Neuronal stem cell (in vitro differentiated cells): ENCODE measurements around the gene VENTX.

Experiments
- DNase-seq: peaks from one replicate; pipeline ENCODE4 v3.0.0-alpha.2; 2013; ENCODE audit warnings: low spot score
- H2AFZ ChIP-seq: one replicate; pipeline ENCODE4 v1.6.1; 2013; ENCODE audit warnings: mild to moderate bottlenecking, low read length, inconsistent platforms
- H2AK5ac ChIP-seq: 2 replicates; pipeline ENCODE4 v1.6.1; 2013; ENCODE audit warnings: low read depth, mild to moderate bottlenecking, inconsistent platforms, low read length, moderate library complexity, mixed read lengths
- H2BK120ac ChIP-seq: 2 replicates; pipeline ENCODE4 v1.6.1; 2013; ENCODE audit warnings: low read depth, mild to moderate bottlenecking, inconsistent platforms, low read length, moderate library complexity, mixed read lengths
- H2BK12ac ChIP-seq: one replicate; pipeline ENCODE4 v1.6.1; 2013; ENCODE audit warnings: low read length, inconsistent platforms
- H2BK15ac ChIP-seq: 2 replicates; pipeline ENCODE4 v1.6.1; 2013; ENCODE audit warnings: mild to moderate bottlenecking, low read length, inconsistent platforms, mixed read lengths
- H2BK5ac ChIP-seq: one replicate; pipeline ENCODE4 v1.6.1; 2013; ENCODE audit warnings: inconsistent platforms, mild to moderate bottlenecking, low read length, moderate library complexity
- H3K14ac ChIP-seq: one replicate; pipeline ENCODE4 v1.6.1; 2013; ENCODE audit warnings: low read length, inconsistent platforms
- H3K18ac ChIP-seq: 2 replicates; pipeline ENCODE4 v1.6.1; 2013; ENCODE audit warnings: low read length, inconsistent platforms
- H3K23ac ChIP-seq: 2 replicates; pipeline ENCODE4 v1.6.1; 2013; ENCODE audit warnings: low read depth, mild to moderate bottlenecking, mixed read lengths, low read length, inconsistent platforms; ENCODE audit not compliant: poor library complexity
- H3K27ac ChIP-seq: replicated peaks from 3 replicates; pipeline ENCODE4 v1.5.1; 2013; ENCODE audit warnings: low read length, inconsistent platforms
- H3K27me3 ChIP-seq, 3 experiments: 2 replicates each; pipeline ENCODE4 v1.6.1; 2013; ENCODE audit warnings: low read length in 3 of 3, mild to moderate bottlenecking in 2 of 3, inconsistent platforms in 1 of 3, low read depth in 1 of 3, mixed read lengths in 1 of 3, moderate library complexity in 1 of 3; ENCODE audit not compliant: control insufficient read depth in 3 of 3, insufficient read depth in 3 of 3
- H3K36me3 ChIP-seq, 2 donors: replicated peaks in 1 of 2; 2 replicates each; pipeline ENCODE4 v1.6.1; 2013; ENCODE audit warnings: low read length in 2 of 2; ENCODE audit not compliant: control insufficient read depth in 2 of 2, insufficient read depth in 2 of 2
- H3K4ac ChIP-seq: 2 replicates; pipeline ENCODE4 v1.6.1; 2013; ENCODE audit warnings: inconsistent platforms, mild to moderate bottlenecking, low read length, moderate library complexity
- H3K4me1 ChIP-seq, 2 donors: 1 replicate in 1 of 2; 2 replicates in 1 of 2; pipeline ENCODE4 v1.6.1; 2013; ENCODE audit warnings: low read length in 2 of 2, low read depth in 1 of 2; ENCODE audit not compliant: control insufficient read depth in 2 of 2, insufficient read depth in 1 of 2
- H3K4me2 ChIP-seq: one replicate; pipeline ENCODE4 v1.6.1; 2013; ENCODE audit warnings: mild to moderate bottlenecking, low read length, inconsistent platforms; ENCODE audit not compliant: insufficient read depth, poor library complexity, severe bottlenecking
- H3K4me3 ChIP-seq, 2 donors: 2 replicates each; pipeline ENCODE4 v1.5.1; 2013; ENCODE audit warnings: low read length in 2 of 2, mild to moderate bottlenecking in 2 of 2, inconsistent platforms in 1 of 2, moderate library complexity in 1 of 2
- H3K79me1 ChIP-seq: one replicate; pipeline ENCODE4 v1.6.1; 2013; ENCODE audit warnings: low read depth, mild to moderate bottlenecking, inconsistent platforms, low read length, moderate library complexity
- H3K9ac ChIP-seq: one replicate; pipeline ENCODE4 v1.6.1; 2013; ENCODE audit warnings: mild to moderate bottlenecking, low read depth, low read length, inconsistent platforms; ENCODE audit not compliant: poor library complexity
- H3K9me3 ChIP-seq, 2 donors: replicated peaks in 1 of 2; 2 replicates each; pipeline versions ENCODE3 to v1.6.1; 2013; ENCODE audit warnings: low read length in 2 of 2, mild to moderate bottlenecking in 2 of 2, inconsistent platforms in 1 of 2, low read depth in 1 of 2, mixed read lengths in 1 of 2, moderate library complexity in 1 of 2; ENCODE audit not compliant: control insufficient read depth in 2 of 2, insufficient read depth in 1 of 2
- H4K8ac ChIP-seq: one replicate; pipeline ENCODE4 v1.6.1; 2013; ENCODE audit warnings: low read depth, mild to moderate bottlenecking, inconsistent platforms, low read length, moderate library complexity
- H4K91ac ChIP-seq: one replicate; pipeline ENCODE4 v1.6.1; 2013; ENCODE audit warnings: low read length, low read depth, mild to moderate bottlenecking, inconsistent platforms; ENCODE audit not compliant: poor library complexity
- WGBS, 2 donors: extraction: QIAGEN DNeasy Blood & Tissue Kit; methylation state at CpG; one replicate each; pipeline ENCODE4 v1.1.7; 2013; ENCODE audit warnings: missing lambda C conversion rate in 2 of 2, mixed read lengths in 1 of 2; ENCODE audit not compliant: insufficient read length in 2 of 2, insufficient replicate concordance in 1 of 2; ENCODE audit errors: extremely low coverage in 2 of 2; 5-methylcytosine and 5-hydroxymethylcytosine counted together

Gene VENTX

GRCh38 chr10:133199992-133200611 lies 37.6 kb upstream of the VENTX start:
- H3K14ac ChIP-seq, result no peak overlapping the region
- H4K91ac ChIP-seq, result no peak overlapping the region
- H3K23ac ChIP-seq, result peak overlapping the region; percentile 67
- no CpG with 5 or more reads among the region's 38 CpGs for WGBS, 2 donors
- no peak for DNase-seq
- no peak overlapping the region for H3K4me2 ChIP-seq
- no peak overlapping the region for H2BK12ac ChIP-seq
- H3K36me3 ChIP-seq, result no peaks in the 10 kb centered on the region
- H3K9me3 ChIP-seq, result no peaks in the 10 kb centered on the region
- peak overlapping the region; percentile 30 for H3K9ac ChIP-seq
- H4K8ac ChIP-seq, result no peak overlapping the region
- peak overlapping the region; percentile 39 for H2BK5ac ChIP-seq
- no peak overlapping the region for H2BK120ac ChIP-seq
- H3K79me1 ChIP-seq, result peaks cover 2% of the 10 kb centered on the region
- peaks cover 2 to 4% of the 10 kb centered on the region in 2 donors for H3K4me1 ChIP-seq
- H3K27ac ChIP-seq, result no peak overlapping the region
- peak overlapping the region; percentile 71 for H3K18ac ChIP-seq
- H3K4ac ChIP-seq, result no peak overlapping the region
- no peaks in the 10 kb centered on the region for H3K27me3 ChIP-seq
- H3K4me3 ChIP-seq, result no peak overlapping the region
- no peak overlapping the region for H2AFZ ChIP-seq
- H2BK15ac ChIP-seq, result no peak overlapping the region
- peak overlapping the region; percentile 40 for H2AK5ac ChIP-seq

GRCh38 chr10:133200621-133201031 lies 37.0 kb upstream of the VENTX start:
- no peak overlapping the region for H4K91ac ChIP-seq
- peak overlapping the region; percentile 84 for H2BK12ac ChIP-seq
- H3K4ac ChIP-seq, result no peak overlapping the region
- no peak overlapping the region for H2AK5ac ChIP-seq
- H3K9ac ChIP-seq, result no peak overlapping the region
- H2AFZ ChIP-seq, result no peak overlapping the region
- H3K27me3 ChIP-seq, result no peaks in the 10 kb centered on the region
- peaks cover 2% of the 10 kb centered on the region for H3K79me1 ChIP-seq
- H3K18ac ChIP-seq, result peak overlapping the region; percentile 35
- no peak overlapping the region for H3K4me2 ChIP-seq
- no CpG with 5 or more reads among the region's 15 CpGs for WGBS, 2 donors
- H3K27ac ChIP-seq, result no peak overlapping the region
- no peak overlapping the region for H2BK5ac ChIP-seq
- H3K9me3 ChIP-seq, result no peaks in the 10 kb centered on the region
- peaks cover 2 to 4% of the 10 kb centered on the region in 2 donors for H3K4me1 ChIP-seq
- peak overlapping the region; percentile 43 for H2BK15ac ChIP-seq
- H3K14ac ChIP-seq, result peak overlapping the region; percentile 71
- no peak for DNase-seq
- H3K23ac ChIP-seq, result peak overlapping the region; percentile 89
- no peak overlapping the region for H3K4me3 ChIP-seq
- H3K36me3 ChIP-seq, result no peaks in the 10 kb centered on the region
- H4K8ac ChIP-seq, result no peak overlapping the region
- H2BK120ac ChIP-seq, result no peak overlapping the region

DNA sequence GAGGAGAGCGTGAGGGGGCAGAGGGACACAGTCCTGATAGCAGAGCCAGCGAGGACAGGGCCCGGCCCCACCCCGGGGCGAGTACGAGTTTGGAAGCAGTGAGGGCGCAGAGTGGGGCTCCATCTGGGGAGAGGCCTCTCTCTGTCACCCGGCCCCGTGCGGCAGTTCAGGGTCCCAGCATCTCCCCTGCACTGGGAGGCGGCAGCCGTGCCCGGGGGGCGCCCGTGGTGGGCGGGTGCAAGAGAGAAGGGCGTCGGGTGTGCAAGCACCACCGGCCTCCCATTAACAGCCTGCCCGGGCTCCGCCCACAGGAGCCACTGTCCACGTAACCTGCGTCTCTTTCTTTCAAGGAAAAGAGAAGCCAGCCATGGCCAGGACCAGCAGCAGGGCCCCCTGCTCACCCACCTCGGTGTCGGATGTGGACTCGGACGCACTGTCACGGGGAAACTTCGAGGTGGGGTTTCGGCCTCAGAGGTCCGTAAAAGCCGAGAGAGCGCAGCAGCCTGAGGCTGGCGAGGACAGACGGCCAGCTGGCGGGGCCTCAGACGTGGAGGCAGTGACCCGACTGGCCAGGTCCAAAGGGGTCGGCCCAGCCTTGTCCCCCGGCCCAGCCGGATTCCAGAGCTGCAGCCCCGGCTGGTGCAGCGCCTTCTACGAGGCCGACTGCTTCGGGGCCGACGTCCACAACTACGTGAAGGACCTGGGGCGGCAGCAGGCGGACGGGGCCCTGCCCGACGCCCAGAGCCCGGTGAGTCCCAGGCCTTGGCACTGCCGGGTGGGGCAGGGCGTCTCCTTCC lies 36.3 kb upstream of the VENTX start:
- peak overlapping the region; percentile 57 for H3K18ac ChIP-seq
- H3K14ac ChIP-seq, result peak overlapping the region; percentile 82
- peak overlapping the region; percentile 60 for H2BK5ac ChIP-seq
- no peak overlapping the region for H3K4ac ChIP-seq
- no peak overlapping the region for H2BK120ac ChIP-seq
- H2BK15ac ChIP-seq, result peak overlapping the region; percentile 43
- H2AK5ac ChIP-seq, result no peak overlapping the region
- H3K9me3 ChIP-seq, result no peaks in the 10 kb centered on the region
- H2AFZ ChIP-seq, result no peak overlapping the region
- H3K4me1 ChIP-seq, result peaks cover 2 to 4% of the 10 kb centered on the region in 2 donors
- no peak overlapping the region for H3K4me2 ChIP-seq
- WGBS, 2 donors, result no CpG with 5 or more reads among the region's 57 CpGs
- no peaks in the 10 kb centered on the region for H3K36me3 ChIP-seq
- no peak overlapping the region for H3K27ac ChIP-seq
- H4K91ac ChIP-seq, result peak overlapping the region; percentile 53
- peaks cover 2% of the 10 kb centered on the region for H3K79me1 ChIP-seq
- DNase-seq, result no peak
- peak overlapping the region; percentile 73 for H3K23ac ChIP-seq
- H2BK12ac ChIP-seq, result no peak overlapping the region
- H4K8ac ChIP-seq, result peak overlapping the region; percentile 17
- no peak overlapping the region for H3K4me3 ChIP-seq
- no peak overlapping the region for H3K9ac ChIP-seq
- no peaks in the 10 kb centered on the region for H3K27me3 ChIP-seq
